Peyer's patch (tissue), 4 donors: ENCODE data around the gene PDE5A.

Experiments used
- CTCF ChIP-seq, 6 experiments: fragments of 450-650 bp in 4 of 6; fragments of 200-600 bp in 2 of 6; sonication (generic) in 1 of 6; IDR thresholded peaks; one replicate each; pipeline ENCODE4 v1.5.1; 2017 to 2019; ENCODE audit warnings: antibody characterized with exemption in 6 of 6, mild to moderate bottlenecking in 3 of 6, moderate library complexity in 1 of 6
- POLR2A ChIP-seq, 2 donors: fragments of 450-650 bp; IDR thresholded peaks; one replicate each; pipeline ENCODE4 v1.5.1; 2017; ENCODE audit warnings: antibody characterized with exemption in 2 of 2, mild to moderate bottlenecking in 2 of 2, moderate library complexity in 2 of 2

- TF ChIP-seq CTCF (IDR thresholded peaks at IDR 0.05) = no peak
- no peak for TF ChIP-seq POLR2A (IDR thresholded peaks at IDR 0.05)
Measured at GRCh38 chr4:119653990-119654389, 25.4 kb upstream of the PDE5A start.
